HEK293T (cell line): ENCODE measurements around the gene ETFRF1.
A peak's percentile ranks its signal among the peaks of the same experiment; 100 is the strongest.

ENCODE experiments used
- ELF4 ChIP-seq: fragments of 450-650 bp; IDR thresholded peaks from 2 replicates; pipeline ENCODE4 v1.6.1; 2017; ENCODE audit warnings: antibody characterized with exemption
- FOXK2 ChIP-seq: fragments of 450-650 bp; IDR thresholded peaks from 2 replicates; pipeline ENCODE4 v1.6.1; 2016; ENCODE audit warnings: mild to moderate bottlenecking
- PKNOX1 ChIP-seq: fragments of 450-650 bp; IDR thresholded peaks from 2 replicates; pipeline ENCODE4 v1.6.1; 2016
- TARDBP ChIP-seq: fragments of 450-650 bp; IDR thresholded peaks from 2 replicates; pipeline ENCODE4 v1.6.1; 2016

- TF ChIP-seq TARDBP (no peak), PKNOX1 (peak; percentile 87), ELF4 (no peak; the same call in 1 of the 2 replicates), FOXK2 (no peak)
These were observed at the start of gene ETFRF1, which contains the start of gene DNAI7 for GRCh38 chr12:25195056-25195971.
